HS-27A (cell line): ENCODE results near the gene CDH4.
"Not testable (repeated sequence)": the region's sequence is repeated elsewhere in the genome, so short reads cannot be mapped to it uniquely, and the experiment has no call there.

Experiments used
- DNase-seq: peaks from one replicate; pipeline ENCODE4 v3.0.0-alpha.2; 2012; ENCODE audit warnings: low read depth, missing footprints

Gene CDH4

GRCh38 chr20:61948056-61948455 is 696.0 kb downstream of the CDH4 start:
- not testable (repeated sequence) for DNase-seq

- no peak for DNase-seq
Measured at GRCh38 chr20:61948586-61949362, 696.7 kb downstream of the CDH4 start.

DNA sequence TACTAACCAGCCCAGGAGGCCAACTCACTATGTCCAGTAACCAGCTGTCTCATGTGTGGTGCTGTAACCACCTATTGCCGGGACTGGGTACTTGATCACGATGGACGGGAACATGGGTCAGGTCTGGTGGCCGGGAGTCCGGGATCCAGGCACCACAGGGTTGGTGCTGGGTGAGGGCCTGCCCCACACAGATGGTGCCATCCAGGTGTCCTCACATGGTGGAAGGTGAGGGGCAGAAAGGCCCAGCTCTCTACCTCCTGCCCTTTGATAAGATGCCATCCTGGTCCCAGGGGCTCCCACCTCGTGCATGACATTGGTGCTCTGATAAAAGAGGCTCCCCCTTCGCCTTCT is 697.3 kb downstream of the CDH4 start:
- DNase-seq = no peak

DNA sequence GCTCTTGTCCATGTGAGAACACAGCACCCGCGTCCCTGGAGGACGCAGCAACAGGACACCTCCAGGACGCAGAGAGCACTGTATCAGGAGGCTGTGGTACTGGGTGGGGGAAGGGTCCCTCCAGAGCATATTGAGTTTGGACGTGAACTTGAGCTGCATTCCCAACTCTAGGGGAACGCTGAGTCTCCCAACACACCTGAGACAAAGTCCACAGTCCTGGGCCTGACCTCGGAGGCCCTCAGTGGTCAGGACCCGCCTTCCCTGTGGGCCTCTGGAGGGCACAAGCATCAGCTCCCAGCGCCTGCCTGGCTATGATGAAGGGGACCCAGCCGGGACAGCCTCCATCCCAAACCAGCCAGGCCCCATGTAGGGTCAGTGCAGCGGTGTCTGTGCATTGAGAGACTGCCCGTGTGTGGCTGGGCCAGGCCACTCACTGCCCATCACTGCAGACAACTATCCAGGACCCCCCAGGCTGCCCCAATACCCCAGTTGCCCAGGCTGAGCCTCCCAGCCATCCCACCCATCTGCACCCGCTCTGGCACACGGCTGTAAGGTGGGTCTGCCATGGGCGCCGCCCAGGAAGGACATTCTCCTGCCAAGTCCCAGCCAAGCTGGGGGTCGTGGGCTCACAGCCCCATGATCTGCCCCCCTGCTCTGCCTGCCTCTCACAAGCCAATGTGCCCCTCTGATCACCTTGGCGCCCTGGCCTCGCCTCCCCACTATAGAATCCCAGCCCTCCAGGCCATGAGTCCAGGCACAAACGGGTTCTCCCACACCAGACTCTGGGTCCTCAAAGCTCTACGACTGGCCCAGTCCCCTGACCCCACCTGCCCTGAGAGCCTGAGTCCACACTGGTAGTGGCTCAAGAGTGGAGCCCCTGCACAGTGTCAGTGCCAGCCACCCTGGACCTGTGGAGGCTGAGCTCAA is 697.9 kb downstream of the CDH4 start:
- no peak for DNase-seq

- DNase-seq = no peak
Measured at GRCh38 chr20:61950641-61951071, 698.6 kb downstream of the CDH4 start.

- DNase-seq = no peak
Measured at GRCh38 chr20:61951695-61952533, 699.9 kb downstream of the CDH4 start.

DNA sequence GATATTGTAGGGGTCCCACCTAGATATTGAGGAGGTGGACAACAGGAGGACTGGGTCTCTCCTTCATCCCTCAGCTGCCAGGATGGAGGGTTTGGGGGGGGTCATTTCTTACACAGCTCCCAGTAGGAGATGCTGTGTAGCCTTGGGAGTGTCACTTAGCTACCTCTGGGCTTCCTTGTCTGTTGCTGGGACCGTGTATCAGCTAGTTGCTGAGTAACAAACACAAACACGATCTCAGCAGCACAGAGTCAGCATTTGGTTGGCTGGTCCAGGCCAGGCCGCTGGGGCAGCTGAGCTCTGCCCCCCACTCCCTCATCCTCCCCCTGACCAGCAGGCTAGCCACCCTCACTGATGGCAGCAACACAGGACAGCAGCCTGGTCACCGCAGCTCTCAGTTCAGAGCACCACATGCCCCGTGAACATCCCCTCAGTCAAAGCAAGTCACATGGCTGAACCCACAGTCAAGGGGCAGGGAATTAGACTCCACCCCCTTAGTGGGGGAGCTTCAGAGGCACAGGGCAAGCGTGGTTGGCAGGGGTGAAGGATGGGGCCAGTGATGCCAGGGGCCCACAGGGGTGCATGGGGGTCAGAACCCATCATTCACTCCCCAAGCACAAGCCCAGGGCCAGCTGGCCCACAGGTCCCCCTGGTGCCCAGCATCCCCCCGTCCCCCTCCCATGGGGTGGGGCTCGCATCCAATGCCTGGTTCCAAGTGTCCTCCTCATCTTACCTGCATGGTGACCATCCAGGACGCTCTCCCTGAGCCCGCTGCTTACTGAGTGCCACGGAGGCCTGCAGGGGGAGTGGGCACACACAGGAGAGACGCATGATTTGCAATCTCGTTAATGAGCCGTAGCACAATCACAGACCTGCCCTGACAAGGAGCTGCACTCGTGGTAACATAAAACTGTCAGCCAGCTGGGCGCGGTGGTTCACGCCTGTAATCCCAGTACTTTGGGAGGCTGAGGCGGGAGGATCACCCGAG is 701.3 kb downstream of the CDH4 start:
- DNase-seq = no peak

DNA sequence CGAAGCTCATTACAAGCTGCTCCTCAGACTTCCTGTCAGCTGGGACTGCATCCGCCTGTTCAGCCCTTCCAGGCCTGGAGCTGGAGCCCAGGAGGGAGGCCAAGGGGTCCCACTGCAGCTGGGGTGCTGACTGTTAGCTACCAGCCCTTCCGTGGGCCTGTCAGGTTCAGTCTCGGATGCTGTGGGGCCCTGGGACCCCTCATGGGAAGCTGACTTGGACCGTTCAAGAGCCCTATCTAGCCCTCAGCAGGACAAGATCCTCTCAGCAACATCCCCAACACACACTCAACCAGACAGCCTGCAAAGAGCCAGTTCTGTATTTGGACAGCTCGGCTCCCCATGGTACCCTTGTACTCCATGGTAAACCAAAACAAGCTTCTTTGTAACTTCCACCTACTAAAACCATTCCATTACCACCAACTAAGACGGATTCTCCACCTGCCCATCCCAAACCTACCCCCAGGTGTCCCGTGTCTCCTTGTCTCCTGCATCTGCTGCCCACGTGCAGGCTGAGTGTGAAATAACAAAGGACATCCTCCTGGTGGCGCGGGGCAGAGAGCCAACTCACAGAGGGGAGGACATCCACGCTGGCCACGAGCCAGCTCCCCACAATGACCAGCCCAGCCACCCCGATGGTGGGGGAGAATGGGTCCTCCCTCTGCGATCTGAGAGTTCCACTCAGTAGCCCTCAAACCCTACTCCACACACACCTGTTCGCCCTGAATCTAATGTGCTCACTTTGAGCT is 702.4 kb downstream of the CDH4 start:
- no peak for DNase-seq

DNA sequence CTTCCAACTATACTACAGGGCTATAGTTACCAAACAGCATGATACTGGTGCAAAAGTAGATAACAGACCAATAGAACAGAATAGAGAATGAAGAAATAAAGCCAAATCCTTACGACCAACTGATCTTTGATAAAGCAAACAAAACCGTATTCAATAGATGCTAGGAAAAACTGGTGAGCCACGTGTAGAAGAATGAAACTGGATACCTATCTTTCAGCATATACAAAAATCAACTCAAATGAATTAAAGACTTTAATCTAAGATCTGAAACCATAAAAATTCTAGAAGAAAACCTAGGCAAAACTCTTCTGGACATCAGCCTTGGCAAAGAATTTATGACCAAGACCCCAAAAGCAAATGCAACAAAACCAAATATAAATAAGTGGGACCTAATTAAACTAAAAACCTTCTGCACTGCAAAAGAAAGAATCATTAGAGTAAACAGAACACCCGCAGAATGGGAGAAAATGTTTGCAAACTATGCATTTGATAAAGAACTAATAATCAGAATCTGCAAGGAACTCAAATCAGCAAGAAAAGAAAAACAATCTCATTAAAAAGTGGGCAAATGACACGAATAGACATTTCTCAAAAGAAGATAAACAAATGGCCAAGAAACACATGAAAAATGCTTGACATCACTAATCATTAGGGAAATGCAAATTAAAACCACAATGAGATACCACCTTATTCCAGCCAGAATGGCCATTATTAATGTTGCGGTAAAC is 703.8 kb downstream of the CDH4 start:
- no peak for DNase-seq

DNA sequence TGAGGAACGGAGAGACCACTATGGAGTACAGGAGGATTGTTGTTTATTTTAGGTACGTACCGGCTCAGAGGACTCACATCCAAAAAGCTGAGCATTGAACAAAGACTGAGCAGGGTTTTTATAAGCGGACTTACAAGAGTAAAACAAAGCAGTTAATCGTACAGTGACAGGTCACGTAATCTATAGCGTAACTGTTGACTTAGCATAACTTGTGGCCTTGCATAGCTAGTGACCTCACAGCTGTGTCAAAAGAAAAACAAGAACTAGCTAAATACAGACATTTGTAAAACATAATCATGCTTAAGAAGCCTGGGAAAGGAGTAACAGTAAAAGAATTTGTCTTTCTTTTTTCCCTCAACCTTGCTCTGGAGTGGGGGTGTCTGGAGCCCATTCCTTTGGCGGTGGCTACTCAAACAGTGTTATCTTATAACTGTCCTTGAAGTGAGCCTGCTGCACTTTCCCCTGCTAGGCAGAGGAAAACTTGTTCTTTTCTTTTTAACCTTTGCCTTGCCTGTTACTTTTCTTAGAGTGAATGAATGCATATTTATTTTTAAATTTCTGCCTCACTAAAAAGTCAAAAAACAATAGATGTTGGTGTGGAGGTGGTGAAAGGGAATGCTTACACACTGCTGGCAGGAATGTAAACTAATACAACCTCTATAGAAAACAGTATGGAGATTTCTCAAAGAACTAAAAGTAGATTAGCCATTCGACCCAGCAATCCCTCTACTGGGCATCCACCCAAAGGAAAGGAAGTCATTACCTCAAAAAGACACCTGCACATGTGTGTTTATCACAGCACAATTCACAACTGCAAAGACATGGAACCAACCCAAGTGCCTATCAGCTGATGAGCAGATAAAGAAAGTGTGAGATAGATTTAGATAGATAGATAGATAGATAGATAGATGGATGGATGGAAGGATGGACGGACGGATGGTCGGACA is 704.6 kb downstream of the CDH4 start:
- DNase-seq = no peak

DNA sequence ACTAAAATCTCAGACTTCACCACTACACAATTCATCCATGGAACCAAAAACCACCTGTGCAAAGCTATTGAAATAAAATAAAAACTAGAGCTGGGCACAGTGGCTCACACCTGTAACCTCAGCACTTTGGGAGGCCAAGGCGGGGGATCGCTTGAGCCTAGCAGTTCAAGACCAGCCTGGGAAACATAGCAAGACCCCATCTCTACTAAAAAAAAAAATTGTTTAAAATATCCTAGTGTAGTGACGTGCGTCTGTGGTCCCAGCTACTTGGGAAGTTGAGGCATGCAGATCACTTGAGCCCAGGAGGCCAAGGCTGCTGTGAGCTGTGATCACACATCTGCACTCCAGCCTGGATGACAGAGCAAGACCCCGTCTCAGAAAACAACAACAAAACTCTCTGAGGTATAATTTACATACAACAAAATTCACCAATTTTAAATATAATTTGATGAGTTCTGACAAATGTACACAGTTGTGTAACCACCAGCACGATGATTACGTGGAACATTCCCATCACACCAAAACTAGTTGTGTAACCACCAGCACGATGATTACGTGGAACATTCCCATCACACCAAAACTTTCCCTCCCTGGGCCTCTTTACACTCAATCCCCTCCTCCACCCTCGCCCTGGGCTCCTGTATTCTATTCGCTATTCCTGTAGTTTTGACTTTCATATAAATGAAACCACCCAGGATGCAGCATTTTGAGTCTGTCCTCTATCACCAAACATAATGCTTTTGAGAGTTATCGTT is 706.1 kb downstream of the CDH4 start:
- DNase-seq = no peak

GRCh38 chr20:61958773-61959700 is 707.0 kb downstream of the CDH4 start:
- no peak for DNase-seq

DNA sequence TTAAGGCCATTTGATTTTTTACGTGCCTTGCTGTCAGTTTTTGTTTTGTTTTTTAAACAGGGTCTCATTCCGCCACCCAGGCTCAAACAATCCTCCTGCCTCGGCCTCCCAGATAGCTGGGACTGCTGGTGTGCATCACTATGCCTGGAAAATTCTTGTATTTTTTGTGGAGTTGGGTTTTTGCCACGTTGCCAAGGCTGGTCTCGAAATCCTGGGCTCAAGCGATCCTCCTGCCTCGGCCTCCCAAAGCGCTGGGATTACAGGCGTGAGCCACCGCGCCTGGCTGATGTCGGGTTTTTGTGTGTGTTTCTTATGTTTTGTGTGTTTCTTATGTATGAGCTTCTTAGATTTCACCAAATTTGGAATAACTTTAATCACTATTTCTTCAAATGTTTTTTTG is 708.8 kb downstream of the CDH4 start:
- DNase-seq = no peak

DNA sequence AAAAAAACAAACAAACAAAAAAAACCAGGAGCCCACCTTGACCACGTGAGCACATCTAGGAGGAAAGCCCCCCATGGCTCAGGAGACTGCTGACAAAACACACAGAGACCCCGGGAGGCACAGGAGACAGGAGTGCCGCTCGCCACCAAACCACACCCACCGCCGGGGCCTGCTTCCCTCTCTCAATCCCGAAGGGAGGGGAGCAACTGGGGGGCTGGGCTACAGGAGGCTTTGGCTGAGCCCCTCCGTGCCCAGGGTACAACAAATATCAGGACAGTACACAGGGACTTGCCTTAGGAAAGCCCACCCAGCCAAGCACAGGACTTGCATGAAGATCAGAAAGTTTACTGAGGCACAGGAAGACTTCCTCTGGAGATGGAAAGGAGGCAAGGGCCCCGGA is 711.1 kb downstream of the CDH4 start:
- DNase-seq = no peak

- DNase-seq = no peak
Measured at GRCh38 chr20:61963885-61964674, 712.0 kb downstream of the CDH4 start.
